ENCODE measurements around the gene SLC16A4. TPM values are rescaled to one million over a fixed set of nuclear protein-coding genes. Genes with fewer than 3 reads are reported as not detected.

The SLC16A4 gene
- total and polyA plus RNA-seq, 2 of the 8 experiments (the other 6 are each of a cell fraction or from before 2014, with no cell fraction given), result 0.30 to 0.43 TPM

DNA sequence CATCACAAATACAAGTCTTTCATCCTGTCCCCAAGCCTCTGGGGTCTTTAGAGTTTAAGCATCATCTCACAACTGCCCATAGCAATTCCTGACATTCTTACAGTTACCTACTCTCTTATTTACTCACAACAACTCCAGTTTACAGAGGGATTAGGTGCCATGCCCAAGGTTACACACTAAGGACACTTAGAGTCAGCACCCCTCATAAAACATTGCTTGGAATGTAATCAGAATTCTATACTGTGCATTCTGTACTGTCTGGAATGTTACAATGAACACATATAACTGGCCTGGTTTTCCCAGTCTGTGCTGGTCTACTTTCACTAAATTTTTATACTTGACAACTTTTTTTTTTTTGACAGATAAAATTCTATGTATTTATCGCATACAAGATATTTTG is 66.2 kb downstream of the SLC16A4 start:
- Histone ChIP-seq H4K91ac (replicated peaks; ENCODE audit: insufficient read length, low read length) (no peak overlapping the region), H4K5ac (ENCODE audit: insufficient read length, low read depth, low read length) (no peak overlapping the region), H3K79me1 (ENCODE audit: low read depth, low read length) (no peaks in the 10 kb centered on the region), H3K36me3 (ENCODE audit: control insufficient read depth in 2 of 4, insufficient read depth in 4 of 4, low read length in 3 of 4) (no peaks in the 10 kb centered on the region), H3K27me3 (replicated peaks in 1 of 4; ENCODE audit: control insufficient read depth in 3 of 4, extremely low read depth in 1 of 4, insufficient read depth in 3 of 4, low read length in 3 of 4) (no peaks in the 10 kb centered on the region; a peak in 1 of 7 replicates), H3K23me2 (ENCODE audit: low read depth, low read length) (no peaks in the 10 kb centered on the region), H3K9me3 (ENCODE audit: insufficient read depth in 2 of 2, low read depth in 1 of 2, low read length in 1 of 2) (no peaks in the 10 kb centered on the region), H3K23ac (ENCODE audit: insufficient read length) (no peak overlapping the region), H3K4me3 (ENCODE audit: extremely low read depth in 1 of 4, insufficient read depth in 2 of 4, low read depth in 3 of 4, low read length in 4 of 4) (no peak overlapping the region), H2BK12ac (ENCODE audit: low read depth, low read length) (no peak overlapping the region), H3K27ac (ENCODE audit: low read depth, low read length) (no peak overlapping the region), H3K14ac (ENCODE audit: insufficient read length) (no peak overlapping the region), H4K8ac (ENCODE audit: extremely low read depth, insufficient read depth, low read length) (no peak overlapping the region), H3K9ac (replicated peaks in 1 of 4; ENCODE audit: extremely low read depth in 1 of 4, low read depth in 3 of 4, low read length in 3 of 4) (no peak overlapping the region), H2AK5ac (ENCODE audit: low read depth, low read length) (no peak overlapping the region), H4K20me1 (replicated peaks in 1 of 2; ENCODE audit: control insufficient read depth in 1 of 2, insufficient read depth in 2 of 2, low read length in 2 of 2) (no peaks in the 10 kb centered on the region), H3K4ac (replicated peaks; ENCODE audit: insufficient read length, low read depth, low read length) (no peak overlapping the region), H3K4me1 (replicated peaks in 1 of 4; ENCODE audit: control insufficient read depth in 3 of 4, insufficient read depth in 4 of 4, low read length in 3 of 4) (no peaks in the 10 kb centered on the region), H2BK120ac (replicated peaks; ENCODE audit: low read depth, low read length) (no peak overlapping the region), H2BK20ac (ENCODE audit: low read length) (no peak overlapping the region), H2AFZ (ENCODE audit: low read length) (no peak overlapping the region), H3K79me2 (ENCODE audit: control insufficient read depth in 1 of 2, insufficient read depth in 2 of 2, low read length in 2 of 2) (no peaks in the 10 kb centered on the region), H2BK5ac (ENCODE audit: low read depth, low read length) (no peak overlapping the region), H2BK15ac (ENCODE audit: low read length) (no peak overlapping the region), H3K18ac (ENCODE audit: extremely low read depth, low read length) (no peak overlapping the region), H3K56ac (replicated peaks; ENCODE audit: insufficient read length, low read depth, low read length) (no peak overlapping the region), H3K4me2 (ENCODE audit: insufficient read depth in 1 of 2, low read depth in 2 of 2, low read length in 2 of 2) (no peak overlapping the region)
- FAIRE-seq (no peak), DNase-seq (ENCODE audit: low read depth in 1 of 2, low spot score in 2 of 2) (no peak)
- no peak for TF ChIP-seq GABPA (IDR thresholded peaks at IDR 0.05; ENCODE audit: borderline replicate concordance, insufficient read depth, low read length)
- TF ChIP-seq CBX8 (IDR thresholded peaks at IDR 0.05; ENCODE audit: borderline replicate concordance, low read depth, low read length), result no peak
- no peak for TF ChIP-seq KDM1A (IDR thresholded peaks at IDR 0.05; ENCODE audit: borderline replicate concordance, low read length)
- no peak for TF ChIP-seq TAF1 (IDR thresholded peaks at IDR 0.05; ENCODE audit: low read depth, low read length)
- TF ChIP-seq, protein P1, sequence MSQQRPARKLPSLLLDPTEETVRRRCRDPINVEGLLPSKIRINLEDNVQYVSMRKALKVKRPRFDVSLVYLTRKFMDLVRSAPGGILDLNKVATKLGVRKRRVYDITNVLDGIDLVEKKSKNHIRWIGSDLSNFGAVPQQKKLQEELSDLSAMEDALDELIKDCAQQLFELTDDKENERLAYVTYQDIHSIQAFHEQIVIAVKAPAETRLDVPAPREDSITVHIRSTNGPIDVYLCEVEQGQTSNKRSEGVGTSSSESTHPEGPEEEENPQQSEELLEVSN (IDR thresholded peaks at IDR 0.05), result no peak
- no peak for TF ChIP-seq GTF2F1 (IDR thresholded peaks at IDR 0.05; ENCODE audit: borderline replicate concordance, low read depth, low read length)
- TF ChIP-seq POLR2A (IDR thresholded peaks at IDR 0.05; ENCODE audit: control extremely low read depth in 1 of 2, low read depth in 2 of 2, low read length in 2 of 2), result no peak
- TF ChIP-seq ZNF274 (IDR thresholded peaks at IDR 0.05; ENCODE audit: borderline replicate concordance, extremely low read depth, low read length), result no peak
- TF ChIP-seq RNF2 (IDR thresholded peaks at IDR 0.05; ENCODE audit: borderline replicate concordance, low read depth, low read length, missing control alignments, poor library complexity, severe bottlenecking), result no peak
- TF ChIP-seq TAF7 (optimal IDR thresholded peaks at IDR 0.05; ENCODE audit: borderline replicate concordance, low read depth, low read length), result no peak
- no peak for TF ChIP-seq RBBP5 (IDR thresholded peaks at IDR 0.05; ENCODE audit: borderline replicate concordance, low read depth, low read length)
- TF ChIP-seq MAFK (IDR thresholded peaks at IDR 0.05; ENCODE audit: low read depth, low read length), result no peak
- WGBS, 2 experiments (ENCODE audit: extremely low coverage in 1 of 2, insufficient coverage in 1 of 2, insufficient read length in 1 of 2, insufficient replicate concordance in 2 of 2, low coverage in 1 of 2, low lambda C conversion rate in 2 of 2, missing lambda C conversion rate in 1 of 2), result 79% methylated on average over 1 of the region's 1 CpG; no CpG with 5 or more reads in 1 of the 2 experiments
- ChIA-PET POLR2A (ENCODE audit: partially characterized antibody) (interaction anchor here (1.1 kb wide), 2 partner anchors 13 to 15 kb away, joined by 3 read pairs; partner anchors contain the start of gene RBM15), CTCF (ENCODE audit: partially characterized antibody) (interaction anchor here (1.0 to 1.4 kb wide), 4 partner anchors 12 to 264 kb away, joined by 3 to 5 read pairs (median 3); no protein-coding TSS in a partner anchor)

Data from H1 (cell line).